AG04449 (cell line): Measurements from ENCODE around the gene ASTL.

ENCODE experiments used
- CTCF ChIA-PET: fragments of 350-600 bp; formaldehyde crosslinking; extraction: SDS; loops from one replicate; lab custom pipeline; 2021; ENCODE audit warnings: antibody characterized with exemption; lab: Yijun Ruan, JAX
- POLR2A ChIA-PET: fragments of 400-600, 350-600 bp; formaldehyde crosslinking; extraction: SDS; loops from one replicate; lab custom pipeline; 2020; ENCODE audit warnings: antibody characterized with exemption, inconsistent platforms; lab: Yijun Ruan, JAX
- DNase-seq: peaks from one replicate; pipeline ENCODE4 v3.0.0-alpha.2; 2010; ENCODE audit warnings: low read depth, low spot score
- H3K4me3 ChIP-seq: 2 replicates; pipeline ENCODE4 v1.5.1; 2011; ENCODE audit warnings: low read depth, mild to moderate bottlenecking, control low read depth, low read length
- CTCF ChIP-seq: IDR thresholded peaks from one replicate; pipeline ENCODE4 v1.5.1; 2011; ENCODE audit warnings: mild to moderate bottlenecking, moderate library complexity, low read length, control low read depth, inconsistent platforms; ENCODE audit not compliant: insufficient read depth; ENCODE audit errors: missing control alignments

The ASTL gene

GRCh38 chr2:96139181-96139758 lies 968 bp upstream of the ASTL start:
- DNase-seq: no peak
- no peak for TF ChIP-seq CTCF
- H3K4me3 ChIP-seq: no peak overlapping the region
- ChIA-PET CTCF (interaction anchor here (0.5 to 9.0 kb wide), 31 partner anchors 9 to 395 kb away, joined by 3 to 228 read pairs (median 4); partner anchors contain the start of genes ADRA2B and STARD7), POLR2A (interaction anchor here (0.7 to 0.8 kb wide), 2 partner anchors 35 to 123 kb away, joined by 3 read pairs; no protein-coding TSS in a partner anchor)

- TF ChIP-seq CTCF: no peak
- H3K4me3 ChIP-seq: no peak overlapping the region
- POLR2A ChIA-PET: no interaction called here
- CTCF ChIA-PET: interaction anchor here (0.6 to 9.0 kb wide), 21 partner anchors 12 to 372 kb away, joined by 3 to 228 read pairs (median 5); partner anchors contain the start of gene ADRA2B
- DNase-seq: no peak
Measured at GRCh38 chr2:96137321-96138178, 752 bp downstream of the ASTL start.

GRCh38 chr2:96136129-96136720 lies 2.1 kb downstream of the ASTL start:
- CTCF ChIA-PET: interaction anchor here (0.8 to 9.0 kb wide), 8 partner anchors 13 to 132 kb away, joined by 3 to 228 read pairs (median 28); no protein-coding TSS in a partner anchor
- no peak for DNase-seq
- POLR2A ChIA-PET: no interaction called here
- no peak overlapping the region for H3K4me3 ChIP-seq
- TF ChIP-seq CTCF: no peak

GRCh38 chr2:96135621-96136020 lies 2.7 kb downstream of the ASTL start:
- ChIA-PET POLR2A (no interaction called here), CTCF (interaction anchor here (1.1 to 9.0 kb wide), 5 partner anchors 19 to 133 kb away, joined by 3 to 228 read pairs (median 51); no protein-coding TSS in a partner anchor)
- H3K4me3 ChIP-seq: no peak overlapping the region
- DNase-seq: no peak
- no peak for TF ChIP-seq CTCF

- no peak for TF ChIP-seq CTCF
- DNase-seq: no peak
- CTCF ChIA-PET: interaction anchor here (1.1 to 9.0 kb wide), 4 partner anchors 18 to 127 kb away, joined by 3 to 228 read pairs (median 75); no protein-coding TSS in a partner anchor
- H3K4me3 ChIP-seq: no peak overlapping the region
- POLR2A ChIA-PET: no interaction called here
Measured at GRCh38 chr2:96135171-96135570, 3.1 kb downstream of the ASTL start.
